Activated T-cell treated with anti-CD3 and anti-CD28 coated beads, Interleukin-2, amount 50 U/mL, for 4 hours (primary cell): ENCODE measurements around the gene CLASP1. TPM values are rescaled to one million over a fixed set of nuclear protein-coding genes. Genes with fewer than 3 reads are reported as not detected.

Source experiments
- ATAC-seq, 2 donors: fragments of 200-7000 bp; cut with Tn5 transposase; one replicate each; pipeline ENCODE4 v1.10.0; 2021
- DNase-seq: peaks from one replicate; pipeline ENCODE4 v3.0.0-alpha.2; 2020
- H3K27me3 Mint-ChIP-seq: one replicate; pipeline ENCODE4 v1.8.0; 2021; ENCODE audit warnings: low read depth, mixed read lengths
- H3K36me3 Mint-ChIP-seq: one replicate; pipeline ENCODE4 v1.8.0; 2022; ENCODE audit warnings: mixed read lengths; ENCODE audit not compliant: insufficient read depth
- H3K4me1 Mint-ChIP-seq: one replicate; pipeline ENCODE4 v1.8.0; 2021; ENCODE audit warnings: low read depth, mixed read lengths
- H3K4me3 Mint-ChIP-seq: one replicate; pipeline ENCODE4 v1.8.0; 2021; ENCODE audit warnings: mild to moderate bottlenecking, moderate library complexity, mixed read lengths
- H3K9me3 Mint-ChIP-seq: one replicate; pipeline ENCODE4 v1.8.0; 2021; ENCODE audit warnings: mixed read lengths
- total RNA-seq, 3 donors: library from RNA; stranded (reverse); gene quantifications; one replicate each; pipeline ENCODE4 v1.2.1, GENCODE V29; 2021

CLASP1 gene
- total RNA-seq, 3 donors from 2014 or later = 48.3 to 68.2 (median 63.2) TPM

- ATAC-seq (no peak), DNase-seq (no peak)
- no peak overlapping the region for H3K4me3 Mint-ChIP-seq
- H3K27me3 Mint-ChIP-seq = no peaks in the 10 kb centered on the region
- H3K36me3 Mint-ChIP-seq = peaks cover 34% of the 10 kb centered on the region
- H3K4me1 Mint-ChIP-seq = no peaks in the 10 kb centered on the region
- H3K9me3 Mint-ChIP-seq = no peaks in the 10 kb centered on the region
Measured at GRCh38 chr2:121409388-121409787, 239.9 kb downstream of the CLASP1 start.

- Mint-ChIP-seq H3K36me3 (peaks cover 33% of the 10 kb centered on the region), H3K4me3 (no peak overlapping the region), H3K4me1 (no peaks in the 10 kb centered on the region), H3K9me3 (no peaks in the 10 kb centered on the region), H3K27me3 (no peaks in the 10 kb centered on the region)
- no peak for DNase-seq
- ATAC-seq = no peak
Measured at GRCh38 chr2:121408641-121409040, 240.6 kb downstream of the CLASP1 start.

- Mint-ChIP-seq H3K4me3 (no peak overlapping the region), H3K9me3 (no peaks in the 10 kb centered on the region), H3K27me3 (no peaks in the 10 kb centered on the region), H3K4me1 (peaks cover 1% of the 10 kb centered on the region), H3K36me3 (peaks cover 34% of the 10 kb centered on the region)
- ATAC-seq (no peak), DNase-seq (no peak)
Measured at GRCh38 chr2:121405233-121405632, 244.0 kb downstream of the CLASP1 start.

- Mint-ChIP-seq H3K4me3 (no peak overlapping the region), H3K27me3 (no peaks in the 10 kb centered on the region), H3K9me3 (no peaks in the 10 kb centered on the region), H3K36me3 (peaks cover 30% of the 10 kb centered on the region), H3K4me1 (peaks cover 1% of the 10 kb centered on the region)
- no peak for ATAC-seq
- no peak for DNase-seq
Measured at GRCh38 chr2:121400201-121400600, 249.1 kb downstream of the CLASP1 start.

- Mint-ChIP-seq H3K4me3 (no peak overlapping the region), H3K9me3 (no peaks in the 10 kb centered on the region), H3K4me1 (peaks cover 1% of the 10 kb centered on the region), H3K27me3 (no peaks in the 10 kb centered on the region), H3K36me3 (peaks cover 29% of the 10 kb centered on the region)
- ATAC-seq (no peak), DNase-seq (no peak)
Measured at GRCh38 chr2:121398853-121399252, 250.4 kb downstream of the CLASP1 start.

GRCh38 chr2:121390082-121390692 is 259.1 kb downstream of the CLASP1 start:
- Mint-ChIP-seq H3K4me3 (no peak overlapping the region), H3K9me3 (no peaks in the 10 kb centered on the region), H3K36me3 (peaks cover 25% of the 10 kb centered on the region), H3K4me1 (no peaks in the 10 kb centered on the region), H3K27me3 (no peaks in the 10 kb centered on the region)
- DNase-seq (no peak), ATAC-seq (no peak)

- DNase-seq (no peak), ATAC-seq (no peak)
- H3K9me3 Mint-ChIP-seq = no peaks in the 10 kb centered on the region
- no peaks in the 10 kb centered on the region for H3K4me1 Mint-ChIP-seq
- no peaks in the 10 kb centered on the region for H3K27me3 Mint-ChIP-seq
- no peak overlapping the region for H3K4me3 Mint-ChIP-seq
- peaks cover 24% of the 10 kb centered on the region for H3K36me3 Mint-ChIP-seq
Measured at GRCh38 chr2:121388371-121388770, 260.9 kb downstream of the CLASP1 start.

GRCh38 chr2:121387591-121388325 is 261.5 kb downstream of the CLASP1 start:
- H3K4me1 Mint-ChIP-seq = no peaks in the 10 kb centered on the region
- H3K36me3 Mint-ChIP-seq = peaks cover 28% of the 10 kb centered on the region
- no peaks in the 10 kb centered on the region for H3K27me3 Mint-ChIP-seq
- DNase-seq (no peak), ATAC-seq (no peak)
- H3K9me3 Mint-ChIP-seq = no peaks in the 10 kb centered on the region
- H3K4me3 Mint-ChIP-seq = no peak overlapping the region

- Mint-ChIP-seq H3K36me3 (peaks cover 35% of the 10 kb centered on the region), H3K4me1 (no peaks in the 10 kb centered on the region), H3K27me3 (no peaks in the 10 kb centered on the region), H3K9me3 (no peaks in the 10 kb centered on the region), H3K4me3 (no peak overlapping the region)
- no peak for DNase-seq
- ATAC-seq = peak in 1 of 2 donors; percentile 35
Measured at GRCh38 chr2:121386707-121387106, 262.6 kb downstream of the CLASP1 start.

GRCh38 chr2:121386102-121386501 is 263.2 kb downstream of the CLASP1 start:
- ATAC-seq (no peak), DNase-seq (no peak)
- no peaks in the 10 kb centered on the region for H3K4me1 Mint-ChIP-seq

GRCh38 chr2:121382744-121383143 is 266.5 kb downstream of the CLASP1 start:
- Mint-ChIP-seq H3K36me3 (peaks cover 57% of the 10 kb centered on the region), H3K9me3 (no peaks in the 10 kb centered on the region), H3K4me1 (no peaks in the 10 kb centered on the region), H3K4me3 (no peak overlapping the region), H3K27me3 (no peaks in the 10 kb centered on the region)
- DNase-seq (no peak), ATAC-seq (no peak)

More at GRCh38 chr2:121386102-121386501, 263.2 kb downstream of the CLASP1 start:
- H3K9me3 Mint-ChIP-seq = no peaks in the 10 kb centered on the region
- peaks cover 38% of the 10 kb centered on the region for H3K36me3 Mint-ChIP-seq
- H3K4me3 Mint-ChIP-seq = no peak overlapping the region
- H3K27me3 Mint-ChIP-seq = no peaks in the 10 kb centered on the region

- H3K27me3 Mint-ChIP-seq = no peaks in the 10 kb centered on the region
- ATAC-seq (no peak), DNase-seq (no peak)
- no peaks in the 10 kb centered on the region for H3K4me1 Mint-ChIP-seq
- H3K4me3 Mint-ChIP-seq = no peak overlapping the region
- no peaks in the 10 kb centered on the region for H3K9me3 Mint-ChIP-seq
- H3K36me3 Mint-ChIP-seq = peaks cover 60% of the 10 kb centered on the region
Measured at GRCh38 chr2:121377646-121378045, 271.6 kb downstream of the CLASP1 start.

- H3K27me3 Mint-ChIP-seq = no peaks in the 10 kb centered on the region
- no peak for DNase-seq
- no peaks in the 10 kb centered on the region for H3K4me1 Mint-ChIP-seq
- no peaks in the 10 kb centered on the region for H3K9me3 Mint-ChIP-seq
- H3K4me3 Mint-ChIP-seq = no peak overlapping the region
- ATAC-seq = no peak
- peaks cover 59% of the 10 kb centered on the region for H3K36me3 Mint-ChIP-seq
Measured at GRCh38 chr2:121376535-121377250, 272.6 kb downstream of the CLASP1 start.

- H3K36me3 Mint-ChIP-seq = peaks cover 58% of the 10 kb centered on the region
- H3K27me3 Mint-ChIP-seq = no peaks in the 10 kb centered on the region
Measured at GRCh38 chr2:121375621-121376159, 273.6 kb downstream of the CLASP1 start.

More at GRCh38 chr2:121375621-121376159, 273.6 kb downstream of the CLASP1 start:
- Mint-ChIP-seq H3K4me3 (no peak overlapping the region), H3K4me1 (no peaks in the 10 kb centered on the region), H3K9me3 (no peaks in the 10 kb centered on the region)
- DNase-seq = no peak
- ATAC-seq = no peak
